Type B pancreatic cell (in vitro differentiated cells): ENCODE data around the gene CFAP92. TPM values are rescaled to one million over a fixed set of nuclear protein-coding genes. Genes with fewer than 3 reads are reported as not detected.
"Not testable (repeated sequence)": the region's sequence is repeated elsewhere in the genome, so short reads cannot be mapped to it uniquely, and the experiment has no call there.

ENCODE experiments used
- DNase-seq: peaks from one replicate; pipeline ENCODE4 v3.0.0; 2021; ENCODE audit warnings: mixed read lengths; ENCODE audit not compliant: unreplicated experiment; ENCODE audit errors: extremely low spot score
- H3K27ac Mint-ChIP-seq: 2 replicates; pipeline ENCODE4 v1.8.0; 2021; ENCODE audit warnings: mild to moderate bottlenecking, mixed read lengths
- H3K27me3 Mint-ChIP-seq: 2 replicates; pipeline ENCODE4 v1.8.0; 2021; ENCODE audit warnings: mixed read lengths
- H3K36me3 Mint-ChIP-seq: 2 replicates; pipeline ENCODE4 v1.8.0; 2021; ENCODE audit warnings: mixed read lengths
- H3K4me1 Mint-ChIP-seq: one replicate; pipeline ENCODE4 v1.8.0; 2021; ENCODE audit warnings: mixed read lengths; ENCODE audit not compliant: unreplicated experiment
- H3K4me3 Mint-ChIP-seq: 2 replicates; pipeline ENCODE4 v1.8.0; 2021; ENCODE audit warnings: mild to moderate bottlenecking, mixed read lengths
- H3K9me3 Mint-ChIP-seq: 2 replicates; pipeline ENCODE4 v1.8.0; 2021; ENCODE audit warnings: mixed read lengths
- total RNA-seq: library from RNA; stranded (reverse); gene quantifications from 2 replicates; pipeline ENCODE4 v1.2.1, GENCODE V29; 2021; ENCODE audit warnings: low replicate concordance
- TF ChIP-seq, protein P1 (sequence below): fragments of 200-600 bp; sonication (generic); conservative IDR thresholded peaks from 2 replicates; pipeline ENCODE4 v1.5.0; 2021; ENCODE audit warnings: antibody characterized with exemption, mild to moderate bottlenecking

CFAP92 gene
- total RNA-seq, 1 donor from 2014 or later = 4.4 TPM

DNA sequence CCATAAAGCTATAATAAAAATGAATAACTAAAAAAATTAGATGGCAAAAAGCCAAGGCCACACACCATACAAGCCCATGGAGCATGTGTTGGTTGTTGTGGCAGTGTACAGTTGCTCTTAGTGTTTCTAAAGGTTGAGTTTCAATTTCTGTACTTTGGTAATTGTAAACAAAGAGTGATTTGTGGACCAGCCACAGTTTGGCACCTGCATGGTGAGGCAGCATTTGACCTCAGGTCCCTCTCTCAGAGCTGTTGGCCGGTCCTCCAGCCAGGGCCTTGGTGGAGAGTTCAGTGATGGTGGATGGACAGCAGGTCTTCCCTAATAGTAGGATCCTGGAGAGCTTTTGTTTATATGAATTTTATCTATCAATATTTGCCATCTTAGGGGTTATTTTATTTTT is 108.9 kb downstream of the CFAP92 start:
- DNase-seq = no peak
- Mint-ChIP-seq H3K4me1 (peaks cover 12% of the 10 kb centered on the region), H3K9me3 (no peaks in the 10 kb centered on the region), H3K36me3 (peaks cover 13% of the 10 kb centered on the region), H3K4me3 (no peak overlapping the region), H3K27me3 (no peaks in the 10 kb centered on the region), H3K27ac (no peak overlapping the region)
- TF ChIP-seq, protein P1, sequence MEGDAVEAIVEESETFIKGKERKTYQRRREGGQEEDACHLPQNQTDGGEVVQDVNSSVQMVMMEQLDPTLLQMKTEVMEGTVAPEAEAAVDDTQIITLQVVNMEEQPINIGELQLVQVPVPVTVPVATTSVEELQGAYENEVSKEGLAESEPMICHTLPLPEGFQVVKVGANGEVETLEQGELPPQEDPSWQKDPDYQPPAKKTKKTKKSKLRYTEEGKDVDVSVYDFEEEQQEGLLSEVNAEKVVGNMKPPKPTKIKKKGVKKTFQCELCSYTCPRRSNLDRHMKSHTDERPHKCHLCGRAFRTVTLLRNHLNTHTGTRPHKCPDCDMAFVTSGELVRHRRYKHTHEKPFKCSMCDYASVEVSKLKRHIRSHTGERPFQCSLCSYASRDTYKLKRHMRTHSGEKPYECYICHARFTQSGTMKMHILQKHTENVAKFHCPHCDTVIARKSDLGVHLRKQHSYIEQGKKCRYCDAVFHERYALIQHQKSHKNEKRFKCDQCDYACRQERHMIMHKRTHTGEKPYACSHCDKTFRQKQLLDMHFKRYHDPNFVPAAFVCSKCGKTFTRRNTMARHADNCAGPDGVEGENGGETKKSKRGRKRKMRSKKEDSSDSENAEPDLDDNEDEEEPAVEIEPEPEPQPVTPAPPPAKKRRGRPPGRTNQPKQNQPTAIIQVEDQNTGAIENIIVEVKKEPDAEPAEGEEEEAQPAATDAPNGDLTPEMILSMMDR = no peak

DNA sequence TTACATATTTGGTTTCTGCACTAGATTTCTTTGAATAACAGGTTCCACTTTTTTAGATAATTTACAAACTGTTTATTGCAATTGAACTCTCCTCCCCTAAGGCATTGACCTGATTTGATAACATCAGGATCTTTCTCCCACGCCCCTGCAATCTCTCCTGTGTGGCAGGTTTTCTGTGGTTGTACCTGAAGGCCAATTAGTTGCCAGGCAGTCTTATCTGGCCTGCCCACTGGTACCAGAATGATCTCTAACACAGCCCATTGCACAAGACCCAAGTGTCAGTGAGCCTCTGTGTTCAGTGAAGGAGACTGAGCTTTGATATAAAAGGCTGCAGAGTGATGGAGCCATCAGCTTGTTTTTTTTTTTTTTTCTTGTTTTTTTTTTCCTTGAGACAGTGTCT is 111.2 kb downstream of the CFAP92 start:
- Mint-ChIP-seq H3K4me1 (peaks cover 23% of the 10 kb centered on the region), H3K36me3 (peaks cover 12% of the 10 kb centered on the region), H3K27me3 (no peaks in the 10 kb centered on the region), H3K27ac (peak overlapping the region; percentile 75), H3K9me3 (no peaks in the 10 kb centered on the region), H3K4me3 (peak overlapping the region; percentile 72)
- no peak for DNase-seq
- TF ChIP-seq, protein P1 = no peak

DNA sequence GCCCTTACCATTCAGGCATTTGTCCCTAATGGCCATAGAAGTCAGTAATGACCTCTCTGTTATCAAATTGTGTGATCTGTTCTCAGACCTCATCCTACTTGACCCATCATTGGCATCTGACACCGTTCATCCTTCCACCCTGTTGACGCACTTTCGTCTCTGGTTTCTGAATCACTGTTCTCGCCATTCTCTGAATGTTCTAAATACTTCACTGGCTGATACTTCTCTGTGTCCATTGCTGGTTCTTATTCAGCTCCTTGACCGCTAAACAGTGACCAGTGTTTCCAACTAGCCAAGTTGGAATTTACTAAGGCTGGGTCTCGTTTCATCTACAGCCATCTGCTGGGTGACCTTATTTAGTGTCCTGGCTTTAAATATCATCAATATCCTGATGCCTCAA is 112.3 kb downstream of the CFAP92 start:
- Mint-ChIP-seq H3K27ac (peak overlapping the region; percentile 75), H3K36me3 (peaks cover 12% of the 10 kb centered on the region), H3K27me3 (no peaks in the 10 kb centered on the region), H3K9me3 (no peaks in the 10 kb centered on the region), H3K4me1 (peaks cover 29% of the 10 kb centered on the region), H3K4me3 (peak overlapping the region; percentile 94)
- DNase-seq = no peak
- TF ChIP-seq, protein P1 = no peak

DNA sequence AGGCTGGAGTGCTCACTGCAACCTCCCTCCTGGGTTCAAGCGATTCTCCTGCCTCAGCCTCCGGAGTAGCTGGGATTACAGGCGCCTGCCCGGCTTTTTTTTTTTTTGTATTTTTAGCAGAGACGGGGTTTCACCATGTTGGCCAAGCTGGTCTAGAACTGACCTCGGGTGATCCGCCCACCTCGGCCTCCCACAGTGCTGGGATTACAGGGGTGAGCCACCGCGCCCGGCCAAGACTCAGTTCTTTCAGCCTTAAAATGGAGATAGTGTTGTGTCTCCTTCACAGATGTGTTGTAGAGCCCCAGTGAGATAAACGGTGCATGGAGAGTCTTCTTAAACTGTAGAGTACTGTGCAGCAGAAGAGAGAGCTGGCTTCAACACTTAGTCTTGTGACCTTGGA is 113.4 kb downstream of the CFAP92 start:
- Mint-ChIP-seq H3K4me1 (peaks cover 36% of the 10 kb centered on the region), H3K27ac (peak overlapping the region; percentile 98), H3K36me3 (peaks cover 12% of the 10 kb centered on the region), H3K4me3 (peak overlapping the region; percentile 94)
- not testable (repeated sequence) for H3K27me3 Mint-ChIP-seq, DNase-seq, H3K9me3 Mint-ChIP-seq

DNA sequence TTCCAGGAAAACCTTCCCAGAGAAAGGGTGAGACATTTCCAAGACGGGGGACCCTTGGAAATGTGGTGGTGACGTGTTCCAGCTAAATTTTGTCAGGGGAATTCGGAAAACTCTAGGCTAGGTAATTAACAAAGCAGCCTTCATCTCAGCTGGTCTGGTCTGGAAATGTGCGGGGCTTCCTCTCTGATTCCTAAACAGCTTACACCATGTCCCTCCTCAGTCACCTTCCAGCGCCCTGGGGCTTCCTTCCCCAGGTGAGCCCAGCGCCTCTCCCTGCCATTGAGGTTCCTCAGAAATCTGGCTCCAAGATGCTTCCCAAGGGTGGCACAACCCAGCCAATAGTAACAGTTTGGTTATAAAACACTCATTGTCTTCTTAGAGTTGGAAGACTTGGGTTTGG is 113.9 kb downstream of the CFAP92 start:
- Mint-ChIP-seq H3K9me3 (no peaks in the 10 kb centered on the region), H3K27ac (peak overlapping the region; percentile 98), H3K4me3 (peak overlapping the region; percentile 94), H3K27me3 (no peaks in the 10 kb centered on the region), H3K36me3 (peaks cover 11% of the 10 kb centered on the region), H3K4me1 (peaks cover 38% of the 10 kb centered on the region)
- TF ChIP-seq, protein P1 = no peak
- DNase-seq = no peak

DNA sequence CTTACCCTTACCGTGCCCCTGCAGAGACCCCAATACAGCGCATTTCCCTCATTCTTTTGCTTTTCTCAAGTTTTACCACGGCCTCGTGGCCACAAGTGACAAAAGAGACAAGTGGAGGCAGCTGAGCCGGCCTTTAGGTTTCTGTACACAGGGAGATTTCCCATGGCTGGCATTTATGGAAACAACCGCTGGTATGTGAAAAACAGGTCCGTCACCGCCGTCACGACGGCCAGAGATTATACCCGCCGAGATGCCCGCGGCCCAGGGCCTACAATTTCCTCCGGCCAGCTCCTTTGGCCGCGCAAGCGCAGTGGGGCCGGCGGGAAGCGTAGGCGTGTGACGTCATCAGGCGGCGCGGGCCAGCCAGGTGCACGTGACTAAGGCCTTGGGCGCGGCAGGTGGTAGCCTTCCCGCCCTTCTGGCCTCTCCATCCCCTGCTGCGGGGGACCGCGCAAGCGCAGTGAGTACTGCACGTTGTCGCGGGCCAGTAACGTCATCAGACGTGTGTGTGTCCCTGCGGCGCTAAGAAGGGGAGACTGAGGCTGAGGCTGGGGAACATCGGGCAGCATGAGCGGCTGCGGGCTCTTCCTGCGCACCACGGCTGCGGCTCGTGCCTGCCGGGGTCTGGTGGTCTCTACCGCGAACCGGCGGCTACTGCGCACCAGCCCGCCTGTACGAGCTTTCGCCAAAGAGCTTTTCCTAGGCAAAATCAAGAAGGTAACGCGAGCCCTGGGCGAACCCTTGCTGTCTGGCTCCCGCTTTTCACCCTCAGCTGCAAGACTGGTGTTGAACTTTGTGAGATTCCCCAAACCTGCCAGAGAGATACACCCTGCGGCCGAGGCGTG is 114.5 kb downstream of the CFAP92 start, which contains the start of gene ACAD9:
ACAD9 (plus strand) TSS at position 496 of the 845 bp plus-strand sequence; CDS start at position 568, 72 bp downstream.
- H3K4me1 Mint-ChIP-seq = peaks cover 38% of the 10 kb centered on the region

More for the DNA sequence above, 114.5 kb downstream of the CFAP92 start, which contains the start of gene ACAD9:
- Mint-ChIP-seq H3K9me3 (no peaks in the 10 kb centered on the region), H3K36me3 (peaks cover 9% of the 10 kb centered on the region), H3K27me3 (no peaks in the 10 kb centered on the region), H3K4me3 (peak within 1 kb of the TSS; percentile 94), H3K27ac (peak within 1 kb of the TSS; percentile 98)
- TF ChIP-seq, protein P1 = no peak
- DNase-seq = peak; percentile 99
